Measurements from ENCODE around the gene SNRPD3.
"Not testable (repeated sequence)": the region's sequence is repeated elsewhere in the genome, so short reads cannot be mapped to it uniquely, and the experiment has no call there.

The SNRPD3 gene

DNA sequence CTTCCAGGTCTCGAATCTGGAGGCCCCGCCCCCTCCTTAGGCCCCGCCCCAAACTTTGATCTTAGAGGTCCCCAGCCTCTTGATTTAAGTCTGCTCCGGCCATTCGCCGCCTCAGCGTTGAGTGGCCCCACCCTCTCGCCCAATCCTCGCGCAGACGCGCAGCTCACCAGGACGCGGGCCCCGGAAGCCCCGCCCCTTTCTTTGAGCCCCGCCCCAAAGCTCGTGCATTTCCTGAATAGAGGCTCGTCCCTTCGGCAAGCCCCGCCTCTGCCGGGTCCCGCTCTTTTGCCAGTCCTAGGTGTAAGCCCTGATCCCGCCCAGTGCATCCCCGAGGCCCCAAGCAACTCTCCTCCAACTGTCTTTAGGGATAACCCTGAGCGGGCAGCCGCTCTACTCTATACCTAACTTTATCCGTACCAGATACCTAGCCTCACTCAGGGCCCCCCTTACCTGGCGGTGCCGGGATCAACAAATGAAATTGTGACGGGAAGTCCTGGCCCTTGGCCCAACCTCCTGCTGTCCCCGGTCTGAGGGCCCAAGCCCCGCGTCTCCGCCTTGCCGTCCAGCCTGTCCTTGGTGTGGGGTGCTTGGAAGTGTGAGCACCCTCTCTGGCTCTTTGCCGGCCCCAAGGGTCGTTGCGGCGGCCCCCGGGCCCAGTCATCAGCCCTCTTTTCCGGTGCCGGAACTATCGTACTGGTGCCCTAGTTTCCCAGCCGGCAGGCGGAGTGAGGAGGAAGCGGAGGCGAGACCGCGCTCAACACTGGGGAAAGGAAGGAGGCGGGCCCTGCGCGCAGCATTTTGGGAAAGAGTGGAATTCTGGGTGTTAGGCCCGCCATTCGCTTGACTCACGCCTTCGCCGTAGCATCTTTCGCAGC lies at the start of gene SNRPD3:
Gene SNRPD3 (plus strand): TSS at position 835 of the 875 bp plus-strand sequence. CDS start 1,676 bp downstream, outside the sequence.
- peak; percentile 99 for DNase-seq (ENCODE audit: low read depth)

DNA sequence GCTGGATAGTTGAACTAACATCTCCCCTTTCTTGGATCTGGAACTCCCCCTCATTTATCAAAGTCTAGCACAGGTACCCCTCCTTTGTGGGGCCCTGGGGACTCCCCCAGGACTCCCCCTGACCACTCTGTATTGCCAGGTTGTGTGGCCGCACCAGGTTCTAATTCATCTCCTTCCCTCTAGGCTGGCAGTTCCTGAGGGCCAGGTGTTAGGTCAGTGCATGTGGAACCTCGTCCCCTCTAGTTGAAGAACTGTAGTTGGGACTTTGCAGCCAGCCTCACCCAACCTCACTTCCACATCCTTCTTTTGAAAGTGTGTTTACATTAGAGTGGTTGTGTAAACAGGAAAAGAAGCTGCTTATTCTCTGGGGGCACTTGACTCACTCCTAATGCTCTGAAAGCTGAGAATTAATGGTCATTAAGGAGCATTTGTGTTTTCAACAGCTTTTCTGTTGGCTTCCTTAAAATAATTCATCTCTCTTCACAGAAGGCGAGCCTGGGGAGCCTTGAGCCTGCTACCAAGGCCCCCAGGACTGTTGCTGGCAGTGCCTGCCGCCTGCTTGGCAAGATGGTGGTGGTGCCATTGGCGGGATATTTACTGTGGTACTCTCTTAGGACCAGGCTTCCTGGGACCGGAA lies 48.9 kb upstream of the SNRPD3 start:
- peak; percentile 38 for DNase-seq (ENCODE audit: low read depth)

DNA sequence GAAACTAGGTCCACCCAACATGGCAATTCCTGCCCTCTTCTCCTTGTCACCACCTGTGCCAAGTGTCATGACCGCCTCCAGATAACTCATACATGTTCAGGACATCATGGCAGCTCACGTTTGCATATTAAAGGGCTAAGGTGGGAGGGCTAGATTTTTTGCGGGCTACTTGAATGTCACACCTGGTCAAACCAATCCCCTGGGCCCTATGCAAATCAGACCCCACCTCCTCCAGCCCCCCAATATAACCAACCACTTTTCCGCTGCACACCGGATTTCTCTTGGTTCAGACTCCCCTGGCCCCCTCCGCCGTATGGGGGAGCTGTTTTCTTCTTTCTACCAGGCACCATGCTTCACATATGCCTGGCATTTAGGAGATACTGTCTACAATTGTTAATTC lies 48.1 kb upstream of the SNRPD3 start:
- no peak for DNase-seq (ENCODE audit: low read depth)

DNA sequence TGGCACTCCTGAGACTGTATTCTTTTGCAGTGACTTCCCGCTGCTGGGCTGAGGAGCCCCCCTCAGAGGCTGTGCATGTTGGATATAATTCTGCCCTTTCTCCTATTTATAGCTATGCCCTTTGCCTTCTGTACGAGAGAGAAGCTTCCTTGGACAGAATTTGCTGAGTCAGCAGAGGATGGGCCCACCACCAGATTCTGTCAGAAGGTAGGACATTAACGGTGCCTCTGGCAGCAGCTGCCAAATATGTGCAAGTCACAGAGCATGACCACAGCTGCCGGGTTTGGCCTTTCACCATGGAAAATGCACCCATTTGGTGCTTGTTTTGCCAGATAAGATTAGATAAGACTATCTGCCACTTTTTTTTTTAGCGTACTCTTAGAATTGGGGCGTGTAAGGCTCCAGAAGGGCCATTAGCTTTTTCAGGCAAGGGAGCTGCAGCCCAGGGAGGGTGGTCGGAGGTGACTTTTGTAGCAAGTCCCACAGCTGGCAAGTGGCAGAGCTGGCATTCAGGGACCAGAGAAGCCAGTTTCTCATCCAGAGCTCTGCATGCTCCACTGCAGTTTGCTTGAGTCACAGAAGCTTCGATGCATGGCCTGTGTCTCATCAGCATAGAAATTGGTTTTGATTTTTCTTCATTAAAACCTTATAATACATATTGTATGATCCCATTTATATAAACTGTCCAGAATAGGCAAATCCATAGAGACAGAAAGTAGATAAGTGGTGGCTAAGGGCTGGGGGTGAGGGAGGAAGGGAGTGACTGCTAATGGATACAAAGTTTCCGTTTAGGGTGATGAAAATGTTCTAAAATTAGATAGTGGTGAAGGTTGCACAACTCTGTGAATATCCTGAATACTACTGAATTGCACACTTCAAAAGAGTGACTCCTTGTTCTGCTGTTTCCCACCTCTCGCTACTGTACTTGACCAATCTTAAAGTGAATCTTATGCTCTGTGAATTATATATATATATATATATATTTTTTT lies 44.9 kb upstream of the SNRPD3 start:
- peak; percentile 61 for DNase-seq (ENCODE audit: low read depth)

DNA sequence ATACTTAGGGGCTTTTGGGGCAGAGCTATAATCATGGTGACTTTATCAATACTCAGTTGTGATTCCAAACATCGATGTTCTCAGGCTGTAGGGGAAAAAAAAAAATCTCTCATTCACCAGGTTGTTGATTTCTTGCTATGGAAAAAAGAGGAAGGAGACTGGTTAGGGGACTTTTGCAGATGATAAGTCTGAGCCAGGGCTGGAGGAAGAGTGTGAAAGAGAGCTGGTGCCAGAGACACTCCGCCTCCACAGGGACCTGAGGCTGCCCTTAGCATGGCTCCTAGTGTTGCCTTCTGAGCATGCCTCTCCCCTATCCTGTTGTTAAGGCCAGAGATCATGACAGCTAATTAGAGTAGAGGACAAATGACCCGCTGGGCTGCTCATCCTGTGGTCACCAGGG lies 43.8 kb upstream of the SNRPD3 start:
- DNase-seq (ENCODE audit: low read depth), result no peak

DNA sequence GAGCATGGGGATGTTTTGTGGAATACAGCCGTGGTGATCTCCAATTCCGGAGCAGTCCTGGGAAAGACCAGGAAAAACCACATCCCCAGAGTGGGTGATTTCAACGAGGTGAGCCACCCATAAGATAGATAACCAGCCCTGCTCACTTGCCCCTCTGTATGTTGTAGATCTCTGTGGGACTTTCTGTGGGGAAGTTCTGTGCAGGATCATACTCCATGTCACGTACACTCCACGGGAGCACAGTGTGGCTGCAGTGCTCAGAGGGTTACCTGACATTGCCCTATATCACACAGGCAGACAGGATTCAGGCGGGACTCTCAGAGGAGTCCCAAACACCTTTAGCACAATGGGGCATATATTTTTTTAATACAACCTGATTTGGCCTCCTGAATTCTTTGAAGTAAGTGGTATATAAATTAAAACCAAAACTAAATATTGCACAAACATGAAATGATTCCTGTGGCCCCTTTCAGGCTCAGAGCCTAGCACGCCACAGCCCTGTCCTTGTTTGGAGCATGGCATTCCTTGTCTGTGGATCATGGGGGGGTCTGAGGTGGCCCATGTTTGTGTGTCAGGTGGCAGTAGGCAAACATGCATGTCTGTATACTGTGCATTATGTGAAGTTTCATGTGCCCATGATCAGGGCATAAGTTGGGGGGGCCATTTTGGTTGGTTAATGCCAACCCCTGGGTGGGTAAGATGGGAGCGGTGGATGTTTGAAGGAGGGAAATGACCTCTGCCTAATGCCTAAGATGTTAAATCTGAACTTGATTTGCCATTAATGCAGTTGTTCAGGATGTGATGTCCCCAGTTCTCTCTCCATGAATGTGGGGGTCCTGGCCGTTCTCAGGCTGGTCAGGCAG lies 42.2 kb upstream of the SNRPD3 start:
- DNase-seq (ENCODE audit: low read depth), result no peak

DNA sequence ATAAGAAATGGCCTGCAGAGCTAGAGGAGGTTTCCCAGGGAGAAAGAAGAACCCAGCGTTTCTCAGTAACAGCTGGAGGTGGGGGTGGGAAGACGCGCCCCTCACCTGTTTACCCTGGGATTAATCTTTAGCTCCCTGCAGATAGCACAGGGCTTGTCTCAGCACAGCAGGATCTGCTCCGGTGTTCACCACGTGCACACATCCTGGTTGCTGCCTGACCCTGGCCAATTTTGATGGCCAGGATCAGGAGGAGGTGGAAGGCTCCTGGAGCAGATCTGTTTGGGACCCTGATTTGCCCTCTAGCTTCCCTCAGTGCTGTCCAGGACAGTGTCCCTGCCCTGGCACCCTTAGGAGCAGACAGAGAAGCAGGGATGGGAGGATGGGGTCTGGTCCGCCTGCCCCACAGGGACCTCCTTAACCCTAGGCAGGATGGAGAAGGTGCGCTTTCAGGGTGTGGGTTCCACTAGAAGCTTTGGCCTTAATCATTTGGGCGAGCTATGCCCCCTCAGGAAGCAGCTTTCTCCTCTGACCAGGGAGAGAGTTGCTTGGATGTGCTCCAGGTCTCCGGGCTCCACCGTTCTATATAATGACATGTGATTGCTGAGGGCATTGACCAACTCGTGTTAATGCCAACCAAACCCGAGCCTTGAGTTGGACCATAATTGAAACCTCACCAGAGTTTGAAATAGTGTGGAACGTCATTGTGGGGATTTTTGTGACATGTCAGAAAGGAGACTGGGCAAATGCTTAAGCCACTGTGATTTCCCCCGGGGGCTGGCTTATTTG lies 41.4 kb upstream of the SNRPD3 start:
- no peak for DNase-seq (ENCODE audit: low read depth)

DNA sequence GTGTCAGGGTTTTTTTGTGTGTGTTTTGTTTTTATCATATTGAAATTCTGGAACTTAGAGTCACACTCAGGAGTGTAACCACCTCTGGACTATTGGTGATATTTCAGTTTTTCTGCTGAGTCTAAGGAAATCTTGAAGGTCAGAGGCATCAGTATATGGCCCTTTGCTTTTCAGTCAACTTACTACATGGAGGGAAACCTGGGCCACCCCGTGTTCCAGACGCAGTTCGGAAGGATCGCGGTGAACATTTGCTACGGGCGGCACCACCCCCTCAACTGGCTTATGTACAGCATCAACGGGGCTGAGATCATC lies 40.8 kb upstream of the SNRPD3 start:
- DNase-seq (ENCODE audit: low read depth), result no peak

DNA sequence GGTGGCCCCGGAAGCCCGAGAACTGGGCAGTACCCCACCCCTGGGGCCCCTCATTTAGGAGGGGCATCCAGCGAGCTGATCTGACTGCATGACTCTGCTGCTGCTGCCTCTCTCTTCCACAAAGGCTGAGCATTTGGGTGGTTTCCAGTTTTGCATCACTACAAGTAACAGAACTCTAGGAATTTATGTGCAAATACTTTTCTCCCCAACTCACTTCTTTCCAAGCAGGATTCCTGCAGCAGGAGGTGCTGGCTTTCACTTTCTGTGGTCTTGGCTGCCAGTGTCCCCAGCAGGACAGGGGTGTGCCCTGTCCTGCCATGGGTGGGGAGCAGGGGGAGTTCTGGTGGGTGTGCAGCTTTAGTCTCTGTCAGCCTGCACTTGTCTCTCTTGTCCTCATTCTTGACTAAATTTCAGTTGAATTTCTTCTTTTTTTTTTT lies 39.5 kb upstream of the SNRPD3 start:
- peak; percentile 81 for DNase-seq (ENCODE audit: low read depth)

DNA sequence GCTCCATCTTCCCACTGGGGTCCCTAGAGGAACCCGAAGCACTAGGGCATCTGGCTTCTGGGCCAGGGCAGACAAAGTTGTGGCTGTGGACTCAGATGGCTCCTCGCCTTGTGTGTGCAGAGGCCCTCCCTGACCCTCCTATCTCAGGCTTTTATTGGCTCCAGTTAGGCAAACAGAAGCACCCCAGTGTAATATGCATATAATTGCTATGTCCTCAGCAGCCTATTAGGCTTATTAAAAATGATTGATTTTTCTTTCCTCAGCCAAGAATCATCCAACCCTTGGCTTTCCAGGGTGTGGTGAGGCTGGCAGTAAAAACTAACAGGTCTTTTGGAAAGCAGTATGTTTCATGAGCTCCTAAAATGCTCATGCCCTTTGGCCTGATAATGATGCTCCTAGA lies 38.4 kb upstream of the SNRPD3 start:
- no peak for DNase-seq (ENCODE audit: low read depth)

DNA sequence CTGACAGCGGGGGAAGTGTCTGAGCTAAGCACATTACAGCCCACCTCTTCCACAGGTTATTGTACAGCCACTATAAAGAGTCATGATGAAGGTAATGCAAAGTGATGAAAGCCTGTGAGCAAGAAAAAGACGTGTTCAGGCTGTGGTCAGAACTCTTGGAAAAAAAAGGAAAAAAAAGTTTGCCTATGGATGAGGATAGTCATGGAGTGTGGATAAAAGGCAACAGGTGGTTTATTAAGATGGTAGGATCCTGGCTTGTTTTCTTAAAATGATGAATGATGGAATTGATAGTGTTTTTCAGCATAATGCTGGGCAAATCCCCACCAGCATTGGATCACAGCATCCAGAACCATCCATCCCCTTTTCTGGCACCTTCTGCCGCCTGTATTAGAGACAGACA lies 37.6 kb upstream of the SNRPD3 start:
- no peak for DNase-seq (ENCODE audit: low read depth)

DNA sequence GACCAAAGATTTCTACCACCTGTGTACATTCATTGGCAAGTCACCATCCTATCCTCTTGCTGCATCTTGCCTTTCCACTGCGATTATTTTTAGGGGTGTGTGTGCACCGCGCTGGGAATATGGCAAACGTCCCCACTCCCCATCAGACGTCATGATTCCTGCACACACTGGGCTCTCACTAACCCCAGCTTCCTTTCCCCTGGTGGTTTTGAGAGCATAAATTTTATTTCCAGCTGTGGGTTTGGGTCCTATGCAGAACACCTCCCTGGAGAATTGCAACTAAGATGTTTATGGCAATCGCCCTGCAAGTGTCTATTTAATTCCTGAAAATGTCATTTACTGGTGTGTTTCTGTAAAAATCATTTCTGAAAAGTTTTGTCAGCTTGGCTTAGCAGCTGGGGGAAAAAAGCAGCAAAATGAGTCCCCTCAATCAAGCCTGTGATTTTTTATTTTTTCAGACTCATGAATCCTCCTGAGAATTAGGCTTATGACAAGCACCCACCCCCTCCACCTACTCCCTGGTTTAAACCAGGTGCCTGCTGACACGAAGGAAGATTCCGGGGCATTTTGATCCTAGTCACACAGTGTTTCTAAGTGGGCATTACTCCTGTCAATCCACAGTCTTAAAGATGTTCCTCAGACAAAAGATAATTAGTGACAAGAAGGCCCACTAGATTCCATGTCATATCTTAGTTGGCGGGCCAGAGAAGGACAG lies 36.9 kb upstream of the SNRPD3 start:
- DNase-seq (ENCODE audit: low read depth), result no peak

DNA sequence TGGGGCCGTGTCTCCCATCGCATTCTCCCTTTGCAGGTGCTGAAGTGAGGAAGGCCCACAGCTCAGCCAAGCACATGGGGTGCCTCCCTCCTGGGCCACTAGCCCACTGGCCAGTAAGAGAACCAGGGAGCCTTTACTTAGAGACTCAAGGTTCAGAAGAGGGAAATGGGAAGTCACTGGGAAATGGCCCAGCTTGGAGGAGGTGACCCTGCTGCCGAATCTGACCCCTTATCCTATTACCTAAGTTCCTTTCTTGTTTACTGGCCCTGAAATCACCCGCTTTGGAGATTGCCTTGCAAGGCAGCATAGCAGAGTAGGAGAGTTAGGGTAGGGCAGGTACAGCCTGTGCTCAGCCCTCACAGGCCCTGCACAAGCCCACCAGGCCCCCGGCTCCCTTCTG lies 36.3 kb upstream of the SNRPD3 start:
- DNase-seq (ENCODE audit: low read depth), result no peak

DNA sequence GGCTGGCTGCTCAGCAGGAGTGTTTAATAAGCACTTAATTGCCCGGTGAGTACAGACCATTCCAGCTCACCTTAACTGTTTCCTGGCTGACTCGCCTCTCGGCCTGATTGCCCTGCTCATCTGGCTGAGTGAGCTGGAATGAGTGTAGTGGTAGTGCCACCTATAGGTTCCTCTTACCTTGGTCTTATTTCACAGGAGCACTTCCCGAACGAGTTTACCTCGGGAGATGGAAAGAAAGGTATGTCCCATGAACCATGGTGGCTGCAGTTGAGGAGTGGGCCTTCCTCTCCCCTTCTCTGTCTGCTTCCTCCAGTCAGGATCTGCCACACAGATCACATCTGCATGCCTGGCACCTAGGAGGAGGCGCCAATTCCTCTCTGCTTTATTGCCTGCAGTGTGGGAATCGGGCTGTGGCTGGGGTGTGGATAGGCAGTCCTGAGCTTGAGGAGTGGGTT lies 34.0 kb upstream of the SNRPD3 start:
- DNase-seq (ENCODE audit: low read depth), result peak; percentile 32

DNA sequence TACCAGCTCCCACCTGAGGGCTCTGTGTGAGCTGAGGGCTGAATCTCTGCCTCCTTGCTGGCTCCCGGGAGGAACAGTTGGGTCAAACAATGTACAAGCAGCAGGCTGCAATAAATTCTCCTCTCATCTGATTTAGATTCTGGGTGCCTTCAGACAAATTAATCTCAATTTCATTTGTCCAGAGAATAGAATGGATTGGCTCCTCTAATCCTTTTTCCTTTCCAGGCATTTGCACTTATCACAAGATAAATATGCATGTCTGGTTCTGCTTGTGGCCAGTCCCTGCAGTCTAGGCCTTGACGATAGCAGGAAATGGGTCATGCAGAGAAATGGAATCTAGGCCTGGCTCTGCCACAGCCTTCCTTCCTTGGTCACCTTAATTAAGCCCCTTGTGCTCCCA lies 31.9 kb upstream of the SNRPD3 start:
- DNase-seq (ENCODE audit: low read depth), result no peak

DNA sequence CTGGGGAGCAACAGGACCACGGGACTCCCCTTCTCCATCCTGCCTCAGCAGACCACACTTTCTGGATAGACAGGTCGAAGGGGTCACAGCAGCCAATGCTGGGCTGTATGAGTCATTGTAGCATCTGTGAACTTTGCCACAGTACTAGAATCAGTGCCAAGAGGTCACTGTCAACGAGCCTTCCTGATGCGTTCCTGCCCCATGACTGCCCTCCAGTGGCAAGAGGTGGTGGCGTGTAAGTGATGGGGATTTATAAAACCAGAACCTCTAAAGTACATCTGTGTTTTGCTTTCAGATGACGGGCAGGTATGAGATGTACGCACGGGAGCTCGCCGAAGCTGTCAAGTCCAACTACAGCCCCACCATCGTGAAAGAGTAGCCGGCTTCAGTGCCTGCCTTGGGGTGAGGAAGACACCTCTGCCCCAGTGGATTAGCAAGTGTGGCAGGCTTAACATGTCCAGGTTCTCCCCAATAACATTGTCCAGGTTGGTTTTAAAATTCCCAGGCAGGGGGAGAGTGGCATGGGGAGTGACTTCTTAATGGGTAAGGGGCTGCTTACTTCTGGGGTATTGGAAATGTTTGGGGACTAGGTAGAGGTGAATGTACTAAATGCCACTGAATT lies 30.3 kb upstream of the SNRPD3 start:
- peak; percentile 60 for DNase-seq (ENCODE audit: low read depth)

DNA sequence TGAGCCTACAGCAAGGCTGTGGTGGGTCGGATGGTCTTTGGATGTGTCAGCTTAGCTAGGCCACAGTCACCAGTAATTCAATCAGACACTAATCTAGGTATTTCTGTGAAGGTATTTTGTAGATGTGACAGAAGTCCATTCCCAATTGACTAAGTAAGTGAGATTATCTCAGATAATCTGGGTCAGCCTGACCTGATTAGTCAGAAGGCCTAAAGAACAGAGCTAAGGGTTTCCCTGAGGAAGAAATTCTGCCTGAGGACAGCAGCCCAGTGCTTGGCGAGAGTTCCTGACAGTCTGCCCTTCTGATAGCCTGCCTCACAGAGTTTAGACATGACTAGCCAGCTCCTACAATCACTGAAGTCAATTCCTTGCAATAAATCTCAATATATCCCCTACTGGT lies 29.6 kb upstream of the SNRPD3 start:
- DNase-seq (ENCODE audit: low read depth), result no peak

DNA sequence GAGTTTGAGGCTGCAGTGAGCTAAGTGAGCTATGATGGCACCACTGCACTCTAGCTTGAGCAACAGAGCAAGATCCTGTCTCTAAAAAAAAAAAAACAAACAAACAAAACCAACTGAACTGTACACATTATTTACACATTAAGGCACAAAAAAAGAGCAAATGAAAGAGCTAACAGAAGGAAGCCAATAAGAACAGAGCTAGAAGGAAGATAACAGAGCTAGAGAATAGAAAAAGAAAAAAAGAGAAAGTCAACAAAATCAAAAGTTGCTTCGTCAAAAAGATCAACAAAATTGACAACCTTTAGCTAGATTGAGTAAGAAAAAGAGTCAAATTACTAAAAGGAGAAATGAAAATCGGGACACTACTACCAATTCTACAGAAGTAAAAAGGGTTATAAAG lies 25.9 kb upstream of the SNRPD3 start:
- no peak for DNase-seq (ENCODE audit: low read depth)

DNA sequence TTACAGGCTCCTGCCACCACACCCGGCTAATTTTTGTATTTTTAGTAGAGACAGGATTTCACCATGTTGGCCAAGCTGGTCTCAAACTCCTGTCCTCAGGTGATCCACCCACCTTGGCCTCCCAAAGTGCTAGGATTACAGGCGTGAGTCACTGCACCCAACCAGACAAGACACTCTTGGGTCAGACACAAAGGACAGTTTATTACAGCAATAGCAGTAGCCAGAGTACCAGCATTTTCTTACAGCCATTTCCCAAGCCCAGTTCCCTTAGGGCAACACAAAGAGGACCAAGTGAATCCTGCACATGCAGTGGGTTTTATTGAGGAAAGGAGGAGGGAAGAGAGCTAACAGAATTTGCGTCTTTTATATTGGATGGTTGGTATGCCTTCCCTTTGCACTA lies 24.8 kb upstream of the SNRPD3 start:
- not testable (repeated sequence) for DNase-seq (ENCODE audit: low read depth)

All from fibroblast of gingiva (primary cell).